ENCODE results near the gene TRAFD1. TPM values are rescaled to one million over a fixed set of nuclear protein-coding genes. Genes with fewer than 3 reads are reported as not detected.

The TRAFD1 gene
- total and polyA plus RNA-seq, 9 of the 15 experiments (the other 6 are each of a cell fraction or from before 2014, with no cell fraction given), result 41.3 to 85.5 (median 54.5) TPM

DNA sequence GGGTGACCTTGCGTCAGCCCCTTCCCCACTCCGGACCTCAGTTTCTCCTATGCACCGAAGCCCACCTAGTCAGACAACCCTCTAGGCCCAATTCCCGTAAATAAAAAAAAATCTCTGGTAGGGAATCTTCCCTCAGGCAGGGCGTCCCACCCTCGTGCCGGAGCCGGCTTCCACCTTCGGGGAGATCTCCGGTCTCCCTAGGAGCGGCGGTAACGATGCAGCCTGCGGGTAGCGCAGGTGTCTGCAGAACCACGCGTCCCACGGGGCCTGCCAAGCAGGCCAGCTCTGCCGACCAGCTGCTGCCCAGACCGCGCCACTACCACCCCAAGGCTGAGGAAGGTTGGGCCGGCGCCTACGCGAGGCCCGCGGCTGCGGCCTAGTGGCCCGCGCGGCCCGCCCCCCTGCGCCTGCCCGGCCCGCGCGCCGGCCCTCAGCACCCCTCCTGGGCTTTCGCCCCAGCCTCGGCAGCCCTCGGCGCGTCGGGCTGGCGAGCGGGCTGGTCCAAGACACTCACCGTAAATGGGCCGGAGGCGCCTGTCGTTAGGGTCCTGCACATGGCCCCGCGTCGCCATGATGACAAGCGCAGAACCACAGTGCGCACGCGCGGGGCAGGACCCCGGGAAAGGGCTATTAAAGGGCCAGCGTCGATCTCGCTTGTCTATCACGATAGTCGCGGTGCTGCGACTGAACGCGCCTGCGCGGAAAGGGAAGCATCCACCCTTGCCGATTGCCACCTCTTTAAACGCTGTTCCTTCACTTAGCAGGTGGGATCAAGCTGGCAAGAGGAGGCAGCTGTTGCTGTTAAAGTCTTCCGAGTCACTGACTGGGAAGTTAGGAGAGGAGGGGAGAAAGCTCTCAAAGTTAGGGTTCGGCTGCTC lies 16.9 kb upstream of the TRAFD1 start, which contains the start of gene NAA25 (continued):
- TF ChIP-seq POU5F1 (IDR thresholded peaks at IDR 0.05; ENCODE audit: borderline replicate concordance, low read depth, low read length, partially characterized antibody) (no peak), KHSRP (IDR thresholded peaks at IDR 0.05) (no peak), ZC3H8 (IDR thresholded peaks at IDR 0.05) (no peak), U2AF2 (optimal IDR thresholded peaks at IDR 0.05; ENCODE audit: low read depth, low read length) (no peak), DIDO1 (tag; IDR thresholded peaks at IDR 0.05; ENCODE audit: low read depth) (0 out of 2 replicates have a peak, but pooled peaks have one; percentile 45), MBD2 (IDR thresholded peaks at IDR 0.05; ENCODE audit: borderline replicate concordance, low read depth) (no peak), MCM2 (IDR thresholded peaks at IDR 0.05; ENCODE audit: low read depth) (no peak), NCOA4 (IDR thresholded peaks at IDR 0.05; ENCODE audit: partially characterized antibody) (no peak), HES1 (IDR thresholded peaks at IDR 0.05; ENCODE audit: low read depth) (no peak), ZNF778 (CRISPR knock-in tag; IDR thresholded peaks at IDR 0.05) (no peak), MEF2D (tag; conservative IDR thresholded peaks at IDR 0.05; ENCODE audit: low read depth) (0 out of 2 replicates have a peak, but pooled peaks have one; percentile 50), CAMTA2 (CRISPR knock-in tag; conservative IDR thresholded peaks at IDR 0.05) (no peak), PTTG1 (tag; IDR thresholded peaks at IDR 0.05; ENCODE audit: low read depth) (no peak), SMAD4 (CRISPR knock-in tag; conservative IDR thresholded peaks at IDR 0.05) (0 out of 2 replicates have a peak, but pooled peaks have one; percentile 11), LCOR (CRISPR knock-in tag; IDR thresholded peaks at IDR 0.05) (no peak), RFX1 (IDR thresholded peaks at IDR 0.05) (peak; percentile 38; the same call in 1 of the 2 replicates), ZBTB8A (IDR thresholded peaks at IDR 0.05; ENCODE audit: partially characterized antibody) (no peak), POLR2H (tag; IDR thresholded peaks at IDR 0.05; ENCODE audit: low read depth) (no peak), ZNF316 (IDR thresholded peaks at IDR 0.05) (no peak), BRCA1 (IDR thresholded peaks at IDR 0.05) (no peak), BRCA1 (CRISPR knock-in tag; IDR thresholded peaks at IDR 0.05) (no peak), POLR2G (IDR thresholded peaks at IDR 0.05; ENCODE audit: low read depth, low read length) (peak; percentile 85)
- TF ChIP-seq, protein P1, sequence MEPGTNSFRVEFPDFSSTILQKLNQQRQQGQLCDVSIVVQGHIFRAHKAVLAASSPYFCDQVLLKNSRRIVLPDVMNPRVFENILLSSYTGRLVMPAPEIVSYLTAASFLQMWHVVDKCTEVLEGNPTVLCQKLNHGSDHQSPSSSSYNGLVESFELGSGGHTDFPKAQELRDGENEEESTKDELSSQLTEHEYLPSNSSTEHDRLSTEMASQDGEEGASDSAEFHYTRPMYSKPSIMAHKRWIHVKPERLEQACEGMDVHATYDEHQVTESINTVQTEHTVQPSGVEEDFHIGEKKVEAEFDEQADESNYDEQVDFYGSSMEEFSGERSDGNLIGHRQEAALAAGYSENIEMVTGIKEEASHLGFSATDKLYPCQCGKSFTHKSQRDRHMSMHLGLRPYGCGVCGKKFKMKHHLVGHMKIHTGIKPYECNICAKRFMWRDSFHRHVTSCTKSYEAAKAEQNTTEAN (CRISPR knock-in tag; IDR thresholded peaks at IDR 0.05), result 0 out of 2 replicates have a peak, but pooled peaks have one; percentile 50
- TF ChIP-seq, protein P2, sequence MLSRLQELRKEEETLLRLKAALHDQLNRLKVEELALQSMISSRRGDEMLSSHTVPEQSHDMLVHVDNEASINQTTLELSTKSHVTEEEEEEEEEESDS (CRISPR knock-in tag; IDR thresholded peaks at IDR 0.05), result no peak
- TF ChIP-seq, protein P3, sequence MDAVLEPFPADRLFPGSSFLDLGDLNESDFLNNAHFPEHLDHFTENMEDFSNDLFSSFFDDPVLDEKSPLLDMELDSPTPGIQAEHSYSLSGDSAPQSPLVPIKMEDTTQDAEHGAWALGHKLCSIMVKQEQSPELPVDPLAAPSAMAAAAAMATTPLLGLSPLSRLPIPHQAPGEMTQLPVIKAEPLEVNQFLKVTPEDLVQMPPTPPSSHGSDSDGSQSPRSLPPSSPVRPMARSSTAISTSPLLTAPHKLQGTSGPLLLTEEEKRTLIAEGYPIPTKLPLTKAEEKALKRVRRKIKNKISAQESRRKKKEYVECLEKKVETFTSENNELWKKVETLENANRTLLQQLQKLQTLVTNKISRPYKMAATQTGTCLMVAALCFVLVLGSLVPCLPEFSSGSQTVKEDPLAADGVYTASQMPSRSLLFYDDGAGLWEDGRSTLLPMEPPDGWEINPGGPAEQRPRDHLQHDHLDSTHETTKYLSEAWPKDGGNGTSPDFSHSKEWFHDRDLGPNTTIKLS (IDR thresholded peaks at IDR 0.05; ENCODE audit: borderline replicate concordance, low read depth), result peak; percentile 75
